Muscle layer of colon (tissue), 2 donors: Measurements from ENCODE around the gene OOSP4A.
"Not testable (repeated sequence)": the region's sequence is repeated elsewhere in the genome, so short reads cannot be mapped to it uniquely, and the experiment has no call there.

Experiments
- H3K27ac ChIP-seq: one replicate; pipeline ENCODE4 v1.7.0; 2013; ENCODE audit warnings: low read depth, mild to moderate bottlenecking, low read length, moderate library complexity
- H3K27me3 ChIP-seq, 2 donors: one replicate each; pipeline ENCODE4 v1.7.0; 2013; ENCODE audit warnings: low read length in 2 of 2, mild to moderate bottlenecking in 2 of 2; ENCODE audit not compliant: insufficient read depth in 2 of 2, control insufficient read depth in 1 of 2
- H3K36me3 ChIP-seq: one replicate; pipeline ENCODE4 v1.7.0; 2013; ENCODE audit warnings: mild to moderate bottlenecking, low read length; ENCODE audit not compliant: insufficient read depth
- H3K4me1 ChIP-seq: one replicate; pipeline ENCODE4 v1.7.0; 2013; ENCODE audit warnings: mild to moderate bottlenecking, low read length; ENCODE audit not compliant: insufficient read depth
- H3K4me3 ChIP-seq, 2 donors: one replicate each; pipeline ENCODE4 v1.7.0; 2013; ENCODE audit warnings: low read length in 2 of 2, low read depth in 1 of 2, mild to moderate bottlenecking in 1 of 2, moderate library complexity in 1 of 2
- H3K9ac ChIP-seq: one replicate; pipeline ENCODE4 v1.7.0; 2013; ENCODE audit warnings: low read length
- H3K9me3 ChIP-seq: one replicate; pipeline ENCODE4 v1.7.0; 2013; ENCODE audit warnings: mild to moderate bottlenecking, low read length
- donor health status: abdominal sarcoma.
- donor health status: Adenocarcinoma of cecum.

The OOSP4A gene

GRCh38 chr11:59981106-59981770 lies 17.4 kb downstream of the OOSP4A start:
- Histone ChIP-seq H3K27me3 (no peaks in the 10 kb centered on the region), H3K9ac (no peak overlapping the region), H3K36me3 (no peaks in the 10 kb centered on the region), H3K27ac (no peak overlapping the region), H3K9me3 (no peaks in the 10 kb centered on the region), H3K4me3 (no peak overlapping the region), H3K4me1 (no peaks in the 10 kb centered on the region)

- H3K27ac ChIP-seq, H3K9me3 ChIP-seq, H3K9ac ChIP-seq, H3K4me1 ChIP-seq, H3K27me3 ChIP-seq, H3K36me3 ChIP-seq, H3K4me3 ChIP-seq: not testable (repeated sequence)
These were observed 18.2 kb downstream of the OOSP4A start for GRCh38 chr11:59982037-59982436.

DNA sequence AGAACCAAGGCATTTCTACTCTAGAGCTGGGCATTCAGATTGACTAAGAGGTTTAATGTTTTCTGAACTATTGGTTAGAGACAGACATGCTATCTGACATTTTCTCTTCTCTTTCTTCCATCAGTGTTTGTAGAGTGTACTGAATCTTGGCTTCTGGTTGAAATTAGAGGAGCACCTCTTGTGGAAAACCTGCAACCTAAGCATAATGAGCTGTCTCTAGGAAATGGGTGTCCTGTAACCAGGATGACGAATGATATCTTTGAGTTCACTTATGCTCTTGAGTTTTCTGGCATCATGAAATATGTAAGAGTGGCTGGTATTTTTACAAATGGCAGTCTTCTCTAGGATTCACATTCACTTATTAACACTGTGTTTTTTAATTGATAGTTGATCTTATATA lies 19.4 kb downstream of the OOSP4A start:
- Histone ChIP-seq H3K9me3 (no peaks in the 10 kb centered on the region), H3K27me3 (no peaks in the 10 kb centered on the region), H3K36me3 (no peaks in the 10 kb centered on the region), H3K9ac (no peak overlapping the region), H3K4me1 (no peaks in the 10 kb centered on the region), H3K4me3 (no peak overlapping the region), H3K27ac (no peak overlapping the region)

GRCh38 chr11:59984368-59984767 lies 20.5 kb downstream of the OOSP4A start:
- no peaks in the 10 kb centered on the region for H3K4me1 ChIP-seq
- no peak overlapping the region for H3K27ac ChIP-seq
- no peaks in the 10 kb centered on the region for H3K27me3 ChIP-seq
- H3K9me3 ChIP-seq, result no peaks in the 10 kb centered on the region
- no peaks in the 10 kb centered on the region for H3K36me3 ChIP-seq
- H3K9ac ChIP-seq, result no peak overlapping the region
- no peak overlapping the region for H3K4me3 ChIP-seq

GRCh38 chr11:59990421-59990820 lies 26.6 kb downstream of the OOSP4A start:
- Histone ChIP-seq H3K9ac (no peak overlapping the region), H3K4me1 (no peaks in the 10 kb centered on the region), H3K27ac (no peak overlapping the region), H3K36me3 (no peaks in the 10 kb centered on the region), H3K9me3 (no peaks in the 10 kb centered on the region), H3K4me3 (no peak overlapping the region), H3K27me3 (no peaks in the 10 kb centered on the region)

GRCh38 chr11:59992425-59992824 lies 28.6 kb downstream of the OOSP4A start:
- Histone ChIP-seq H3K27me3 (no peaks in the 10 kb centered on the region), H3K9ac (no peak overlapping the region), H3K27ac (no peak overlapping the region), H3K9me3 (no peaks in the 10 kb centered on the region), H3K36me3 (no peaks in the 10 kb centered on the region), H3K4me1 (no peaks in the 10 kb centered on the region), H3K4me3 (no peak overlapping the region)

- no peak overlapping the region for H3K4me3 ChIP-seq
- H3K4me1 ChIP-seq, result no peaks in the 10 kb centered on the region
- no peak overlapping the region for H3K27ac ChIP-seq
- H3K36me3 ChIP-seq, result no peaks in the 10 kb centered on the region
- no peak overlapping the region for H3K9ac ChIP-seq
- H3K9me3 ChIP-seq, result no peaks in the 10 kb centered on the region
- no peaks in the 10 kb centered on the region for H3K27me3 ChIP-seq
These were observed 34.0 kb downstream of the OOSP4A start for GRCh38 chr11:59997800-59998199.

DNA sequence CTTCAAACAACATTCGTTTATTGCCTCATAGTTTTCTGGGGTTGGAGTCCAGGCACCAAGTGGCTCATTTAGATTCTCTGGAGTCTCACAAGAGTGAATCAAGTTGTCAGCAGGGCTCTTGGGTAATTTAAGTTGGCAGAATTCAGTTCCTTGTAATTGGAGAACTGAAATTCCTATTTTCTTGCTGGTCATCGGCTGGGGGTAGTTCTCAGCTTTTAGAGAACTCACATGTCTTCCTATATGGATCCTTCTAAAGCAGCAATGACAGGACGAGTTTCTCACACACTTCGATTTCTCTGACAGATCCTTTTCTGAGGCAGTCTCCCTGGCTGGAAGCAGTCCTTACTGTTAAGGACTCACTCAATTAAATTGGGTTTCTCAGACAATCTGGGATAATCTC lies 35.9 kb downstream of the OOSP4A start:
- H3K27me3 ChIP-seq, result no peaks in the 10 kb centered on the region

DNA sequence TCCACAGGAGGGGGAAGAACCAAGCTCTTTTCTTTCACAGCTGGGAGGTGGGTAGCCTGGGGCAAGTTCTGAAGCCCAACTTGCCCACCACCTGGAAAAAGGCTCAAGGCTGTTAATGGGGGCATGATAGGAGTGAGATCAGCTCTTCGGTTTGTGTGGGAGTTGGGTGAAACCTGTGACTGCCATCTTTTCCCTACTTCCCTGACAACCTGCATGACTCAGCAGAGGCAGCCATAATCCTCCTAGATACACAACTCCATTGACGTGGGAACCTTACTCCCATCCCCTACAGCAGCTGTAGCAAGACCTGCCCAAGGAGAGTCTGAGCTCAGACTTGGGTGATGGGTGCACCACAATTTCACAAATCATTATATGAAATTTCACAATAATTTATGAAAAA lies 39.9 kb downstream of the OOSP4A start:
- Histone ChIP-seq H3K36me3 (no peaks in the 10 kb centered on the region), H3K4me3 (no peak overlapping the region), H3K4me1 (no peaks in the 10 kb centered on the region), H3K9me3 (no peaks in the 10 kb centered on the region), H3K27ac (no peak overlapping the region), H3K9ac (no peak overlapping the region), H3K27me3 (no peaks in the 10 kb centered on the region)

More for the DNA sequence above, 35.9 kb downstream of the OOSP4A start:
- Histone ChIP-seq H3K9ac (no peak overlapping the region), H3K9me3 (no peaks in the 10 kb centered on the region), H3K4me3 (no peak overlapping the region), H3K36me3 (no peaks in the 10 kb centered on the region), H3K4me1 (no peaks in the 10 kb centered on the region), H3K27ac (no peak overlapping the region)

DNA sequence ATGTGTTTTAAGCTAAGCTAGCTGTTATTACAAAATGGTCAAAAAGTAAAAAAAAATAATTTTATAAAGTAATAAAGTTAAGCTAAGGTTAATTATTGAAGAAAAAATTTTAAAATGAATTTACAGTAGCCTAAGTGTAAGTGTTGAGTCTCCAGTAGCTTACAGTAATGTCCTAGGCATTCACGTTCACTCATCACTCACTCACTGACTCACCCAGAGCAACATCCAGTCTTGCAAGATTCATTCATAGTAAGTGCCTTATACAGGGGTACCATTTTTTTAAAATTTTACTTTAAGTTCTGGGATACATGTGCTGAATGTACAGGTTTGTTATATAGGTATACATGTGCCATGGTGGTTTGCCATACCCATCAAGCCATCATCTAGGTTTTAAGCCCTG lies 41.5 kb downstream of the OOSP4A start:
- H3K9ac ChIP-seq, result no peak overlapping the region
- no peaks in the 10 kb centered on the region for H3K36me3 ChIP-seq
- H3K4me1 ChIP-seq, result no peaks in the 10 kb centered on the region
- no peaks in the 10 kb centered on the region for H3K9me3 ChIP-seq
- no peak overlapping the region for H3K27ac ChIP-seq
- H3K4me3 ChIP-seq, result no peak overlapping the region
- H3K27me3 ChIP-seq, result no peaks in the 10 kb centered on the region

DNA sequence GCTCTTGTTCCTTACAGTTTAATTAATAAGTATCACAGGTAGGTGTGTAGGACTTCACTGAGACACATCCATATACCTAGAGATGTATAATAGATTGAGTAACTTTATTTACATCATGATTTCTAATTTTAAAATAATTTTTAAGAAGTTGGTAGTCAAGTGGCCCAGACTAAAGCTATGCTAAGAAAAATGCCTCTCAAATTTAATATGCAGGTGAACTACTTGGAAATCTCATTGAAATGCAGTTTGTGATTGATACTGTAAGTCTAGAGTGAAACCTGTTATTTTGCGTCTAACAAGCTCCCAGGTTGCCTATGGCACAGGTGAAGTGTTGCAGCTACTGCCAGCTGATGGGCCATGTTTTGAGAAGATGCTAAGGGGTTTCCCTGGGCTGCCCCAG lies 53.0 kb downstream of the OOSP4A start, which contains the start of gene OOSP4B:
OOSP4B (plus strand) TSS at position 301 of the 400 bp plus-strand sequence.
- Histone ChIP-seq H3K27ac (no peak within 1 kb of the TSS), H3K9me3 (no peaks in the 10 kb centered on the region), H3K4me1 (no peaks in the 10 kb centered on the region), H3K9ac (no peak within 1 kb of the TSS), H3K27me3 (no peaks in the 10 kb centered on the region), H3K36me3 (no peaks in the 10 kb centered on the region), H3K4me3 (no peak within 1 kb of the TSS)

GRCh38 chr11:60018058-60018457 lies 54.2 kb downstream of the OOSP4A start:
- H3K4me1 ChIP-seq, result no peaks in the 10 kb centered on the region
- no peaks in the 10 kb centered on the region for H3K27me3 ChIP-seq
- H3K27ac ChIP-seq, result no peak overlapping the region
- H3K9me3 ChIP-seq, result no peaks in the 10 kb centered on the region
- no peak overlapping the region for H3K9ac ChIP-seq
- no peaks in the 10 kb centered on the region for H3K36me3 ChIP-seq
- no peak overlapping the region for H3K4me3 ChIP-seq
